ENCODE data around the gene AFF3. TPM values are rescaled to one million over a fixed set of nuclear protein-coding genes. Genes with fewer than 3 reads are reported as not detected.
"Not testable (repeated sequence)": the region's sequence is repeated elsewhere in the genome, so short reads cannot be mapped to it uniquely, and the experiment has no call there.

Gene AFF3
- total and polyA plus RNA-seq, 7 experiments from 2014 or later: 3.0 to 24.1 (median 19.8) TPM

DNA sequence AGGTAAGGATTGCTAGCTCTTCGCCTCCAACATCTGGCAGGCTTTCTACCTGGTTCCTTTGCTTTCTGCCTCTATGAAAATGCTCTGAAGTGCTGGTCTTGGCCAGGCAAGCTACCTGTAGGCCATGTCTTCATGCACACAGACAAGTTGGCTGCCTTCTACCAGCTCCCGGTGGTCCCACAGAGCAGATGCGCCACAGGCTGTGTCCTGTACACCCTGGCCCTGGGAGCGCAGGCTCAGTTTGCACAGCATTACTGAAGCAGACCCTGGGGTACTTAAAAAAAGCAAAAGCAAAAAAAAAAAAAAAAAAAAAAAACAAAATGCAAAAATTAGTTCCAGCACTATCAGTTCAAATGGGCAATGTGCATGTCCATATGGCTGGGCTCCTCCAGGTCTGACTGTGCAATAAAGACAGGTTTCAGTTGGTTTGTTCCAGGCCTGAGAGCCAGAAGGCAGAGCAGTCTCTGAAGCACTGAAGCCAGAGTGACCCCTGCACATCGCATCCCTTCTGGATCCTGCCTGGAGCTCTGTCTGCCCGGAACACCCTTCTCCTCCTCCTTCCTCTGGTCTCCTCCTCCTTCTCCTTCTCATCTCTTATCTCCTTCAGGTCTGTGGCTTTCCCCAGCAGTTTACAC, 364.6 kb downstream of the AFF3 start:
- ATAC-seq (no peak), DNase-seq (no peak)
- Mint-ChIP-seq H3K27ac (no peak overlapping the region), H3K36me3 (peaks cover 0 to 44% (median 38%) of the 10 kb centered on the region in 5 donors), H3K9me3 (peaks cover 8 to 37% (median 16%) of the 10 kb centered on the region in 11 donors), H3K27me3 (peaks cover 0 to 11% (median 0%) of the 10 kb centered on the region in 5 donors), H3K4me3 (no peak overlapping the region), H3K4me1 (peaks cover 0 to 11% (median 0%) of the 10 kb centered on the region in 7 donors)
- intact Hi-C loops (cut with micrococcal nuclease): no loop called here
- Histone ChIP-seq H3K27me3 (ENCODE audit: control insufficient read depth in 2 of 2, insufficient read depth in 2 of 2, low read length in 2 of 2) (no peaks in the 10 kb centered on the region), H3K27ac (ENCODE audit: low read depth, low read length) (no peak overlapping the region), H3K9me3 (ENCODE audit: control insufficient read depth in 2 of 3, low read length in 3 of 3) (peaks cover 0 to 6% (median 0%) of the 10 kb centered on the region in 3 experiments), H3K36me3 (ENCODE audit: control insufficient read depth in 2 of 3, insufficient read depth in 3 of 3, low read length in 3 of 3) (no peaks in the 10 kb centered on the region), H3K4me3 (ENCODE audit: low read length) (no peak overlapping the region), H3K4me1 (ENCODE audit: control insufficient read depth in 2 of 2, insufficient read depth in 2 of 2, low read length in 2 of 2) (no peaks in the 10 kb centered on the region)
- ChIA-PET CTCF (no interaction called here), POLR2A (no interaction called here)

DNA sequence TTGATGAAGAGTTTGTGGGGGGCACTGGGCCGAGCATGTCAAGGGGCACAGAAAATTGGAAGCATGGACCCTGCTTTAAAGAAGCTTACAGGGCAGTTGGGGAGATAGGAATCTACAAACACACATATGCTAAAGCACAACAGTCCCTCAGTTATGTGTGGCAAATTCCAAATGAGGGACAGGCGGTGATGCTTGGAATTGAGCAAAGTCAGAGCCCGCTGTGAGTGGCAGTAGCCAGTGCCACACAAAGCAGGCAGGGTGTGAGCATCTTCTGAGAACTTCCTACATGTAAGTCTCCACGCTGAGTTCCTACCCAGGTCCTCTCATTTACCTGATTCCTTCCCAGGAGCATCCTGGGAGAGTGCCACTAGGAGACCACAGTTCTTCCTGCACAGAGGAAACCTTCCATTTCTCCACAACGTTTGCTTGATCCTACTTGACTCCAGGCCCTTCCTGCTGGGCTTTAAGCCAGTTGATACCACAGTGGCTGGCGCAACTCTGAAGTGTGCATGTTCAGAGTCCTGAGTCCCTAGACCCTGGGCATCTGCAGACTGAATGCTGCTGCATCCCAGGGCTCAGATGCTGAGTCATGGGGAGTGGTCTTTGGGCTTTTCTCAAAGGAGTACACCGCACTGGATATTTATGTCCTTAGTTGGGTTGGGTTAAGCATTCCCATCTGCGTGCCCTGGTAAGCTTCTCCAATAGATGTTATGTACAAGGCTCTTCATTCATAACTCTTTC, 365.3 kb downstream of the AFF3 start:
- peaks cover 0 to 6% (median 0%) of the 10 kb centered on the region in 3 experiments for H3K9me3 ChIP-seq (ENCODE audit: control insufficient read depth in 2 of 3, low read length in 3 of 3)
- Mint-ChIP-seq H3K36me3 (peaks cover 0 to 45% (median 35%) of the 10 kb centered on the region in 5 donors), H3K27me3 (peaks cover 0 to 11% (median 0%) of the 10 kb centered on the region in 5 donors), H3K4me1 (peaks cover 0 to 13% (median 0%) of the 10 kb centered on the region in 7 donors), H3K27ac (no peak overlapping the region), H3K4me3 (no peak overlapping the region), H3K9me3 (peaks cover 8 to 37% (median 16%) of the 10 kb centered on the region in 11 donors)
- CTCF ChIA-PET: no interaction called here
- DNase-seq: no peak
- no peak overlapping the region for H3K27ac ChIP-seq (ENCODE audit: low read depth, low read length)
- intact Hi-C loops (cut with micrococcal nuclease): no loop called here
- no peaks in the 10 kb centered on the region for H3K4me1 ChIP-seq (ENCODE audit: control insufficient read depth in 2 of 2, insufficient read depth in 2 of 2, low read length in 2 of 2)
- H3K4me3 ChIP-seq (ENCODE audit: low read length): no peak overlapping the region
- ATAC-seq: no peak
- no peaks in the 10 kb centered on the region for H3K27me3 ChIP-seq (ENCODE audit: control insufficient read depth in 2 of 2, insufficient read depth in 2 of 2, low read length in 2 of 2)
- POLR2A ChIA-PET: no interaction called here
- H3K36me3 ChIP-seq (ENCODE audit: control insufficient read depth in 2 of 3, insufficient read depth in 3 of 3, low read length in 3 of 3): no peaks in the 10 kb centered on the region

GRCh38 chr2:99776206-99776905, 366.0 kb downstream of the AFF3 start:
- peaks cover 0 to 11% (median 0%) of the 10 kb centered on the region in 5 donors for H3K27me3 Mint-ChIP-seq
- Histone ChIP-seq H3K9me3 (ENCODE audit: control insufficient read depth in 2 of 3, low read length in 3 of 3) (peaks cover 0 to 6% (median 0%) of the 10 kb centered on the region in 3 experiments), H3K27me3 (ENCODE audit: control insufficient read depth in 2 of 2, insufficient read depth in 2 of 2, low read length in 2 of 2) (no peaks in the 10 kb centered on the region), H3K27ac (ENCODE audit: low read depth, low read length) (no peak overlapping the region), H3K36me3 (ENCODE audit: control insufficient read depth in 2 of 3, insufficient read depth in 3 of 3, low read length in 3 of 3) (no peaks in the 10 kb centered on the region), H3K4me1 (ENCODE audit: control insufficient read depth in 2 of 2, insufficient read depth in 2 of 2, low read length in 2 of 2) (no peaks in the 10 kb centered on the region), H3K4me3 (ENCODE audit: low read length) (no peak overlapping the region)
- POLR2A ChIA-PET: no interaction called here
- CTCF ChIA-PET: no interaction called here
- peaks cover 0 to 16% (median 0%) of the 10 kb centered on the region in 7 donors for H3K4me1 Mint-ChIP-seq
- H3K9me3 Mint-ChIP-seq: peaks cover 9 to 37% (median 16%) of the 10 kb centered on the region in 11 donors
- no peak overlapping the region for H3K27ac Mint-ChIP-seq
- peaks cover 0 to 49% (median 40%) of the 10 kb centered on the region in 5 donors for H3K36me3 Mint-ChIP-seq
- no peak overlapping the region for H3K4me3 Mint-ChIP-seq
- intact Hi-C loops (cut with micrococcal nuclease): no loop called here
- ATAC-seq (no peak), DNase-seq (no peak)

DNA sequence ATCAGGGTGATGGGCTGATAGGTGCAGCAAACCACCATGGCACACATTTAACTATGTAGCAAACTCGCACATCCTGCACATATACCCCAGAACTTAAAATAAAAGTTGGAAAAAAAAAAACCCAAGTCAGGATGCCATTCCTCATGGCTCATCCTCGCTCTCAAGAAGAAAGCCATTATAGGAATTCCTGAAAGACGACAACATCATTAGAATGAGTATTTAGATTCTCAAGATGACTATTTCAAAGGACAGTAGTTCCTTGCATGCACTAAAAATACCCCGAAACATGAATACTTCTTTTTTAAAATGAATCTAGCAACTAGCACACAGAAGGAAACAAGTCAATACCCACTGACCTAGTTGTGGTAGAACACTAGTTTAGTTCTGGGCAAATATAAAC, 366.8 kb downstream of the AFF3 start:
- CTCF ChIA-PET: no interaction called here
- Histone ChIP-seq H3K4me3 (ENCODE audit: low read length) (no peak overlapping the region), H3K9me3 (ENCODE audit: control insufficient read depth in 2 of 3, low read length in 3 of 3) (peaks cover 0 to 6% (median 0%) of the 10 kb centered on the region in 3 experiments), H3K27ac (ENCODE audit: low read depth, low read length) (no peak overlapping the region), H3K4me1 (ENCODE audit: control insufficient read depth in 2 of 2, insufficient read depth in 2 of 2, low read length in 2 of 2) (no peaks in the 10 kb centered on the region), H3K36me3 (ENCODE audit: control insufficient read depth in 2 of 3, insufficient read depth in 3 of 3, low read length in 3 of 3) (no peaks in the 10 kb centered on the region), H3K27me3 (ENCODE audit: control insufficient read depth in 2 of 2, insufficient read depth in 2 of 2, low read length in 2 of 2) (no peaks in the 10 kb centered on the region)
- ATAC-seq (no peak), DNase-seq (no peak)
- peaks cover 0 to 16% (median 0%) of the 10 kb centered on the region in 7 donors for H3K4me1 Mint-ChIP-seq
- no peak overlapping the region for H3K27ac Mint-ChIP-seq
- H3K9me3 Mint-ChIP-seq: peaks cover 4 to 35% (median 15%) of the 10 kb centered on the region in 11 donors
- no peak overlapping the region for H3K4me3 Mint-ChIP-seq
- intact Hi-C loops (cut with micrococcal nuclease): no loop called here
- POLR2A ChIA-PET: no interaction called here
- peaks cover 0 to 52% (median 41%) of the 10 kb centered on the region in 5 donors for H3K36me3 Mint-ChIP-seq
- H3K27me3 Mint-ChIP-seq: peaks cover 0 to 11% (median 0%) of the 10 kb centered on the region in 5 donors

- DNase-seq; H3K27ac Mint-ChIP-seq; H3K4me3 ChIP-seq (ENCODE audit: low read length); H3K4me3 Mint-ChIP-seq; POLR2A ChIA-PET; H3K36me3 ChIP-seq (ENCODE audit: control insufficient read depth in 2 of 3, insufficient read depth in 3 of 3, low read length in 3 of 3); H3K27ac ChIP-seq (ENCODE audit: low read depth, low read length); H3K27me3 ChIP-seq (ENCODE audit: control insufficient read depth in 2 of 2, insufficient read depth in 2 of 2, low read length in 2 of 2); intact Hi-C loops (cut with micrococcal nuclease); CTCF ChIA-PET; H3K9me3 ChIP-seq (ENCODE audit: control insufficient read depth in 2 of 3, low read length in 3 of 3); ATAC-seq; H3K4me1 ChIP-seq (ENCODE audit: control insufficient read depth in 2 of 2, insufficient read depth in 2 of 2, low read length in 2 of 2): not testable (repeated sequence)
- Mint-ChIP-seq H3K36me3 (peaks cover 1 to 45% (median 34%) of the 10 kb centered on the region in 5 donors), H3K4me1 (peaks cover 0 to 14% (median 0%) of the 10 kb centered on the region in 7 donors), H3K27me3 (peaks cover 0 to 11% (median 0%) of the 10 kb centered on the region in 5 donors), H3K9me3 (peaks cover 0 to 26% (median 11%) of the 10 kb centered on the region in 11 donors)
Measured at GRCh38 chr2:99773642-99774041, 368.7 kb downstream of the AFF3 start.

- CTCF ChIA-PET: no interaction called here
- peaks cover 0 to 11% (median 0%) of the 10 kb centered on the region in 5 donors for H3K27me3 Mint-ChIP-seq
- ATAC-seq (no peak), DNase-seq (no peak)
- no peaks in the 10 kb centered on the region for H3K36me3 ChIP-seq (ENCODE audit: control insufficient read depth in 2 of 3, insufficient read depth in 3 of 3, low read length in 3 of 3)
- intact Hi-C loops (cut with micrococcal nuclease): no loop called here
- peaks cover 0 to 21% (median 10%) of the 10 kb centered on the region in 11 donors for H3K9me3 Mint-ChIP-seq
- H3K9me3 ChIP-seq (ENCODE audit: control insufficient read depth in 2 of 3, low read length in 3 of 3): no peaks in the 10 kb centered on the region
- no peaks in the 10 kb centered on the region for H3K27me3 ChIP-seq (ENCODE audit: control insufficient read depth in 2 of 2, insufficient read depth in 2 of 2, low read length in 2 of 2)
- no peak overlapping the region for H3K4me3 Mint-ChIP-seq
- no peaks in the 10 kb centered on the region for H3K4me1 ChIP-seq (ENCODE audit: control insufficient read depth in 2 of 2, insufficient read depth in 2 of 2, low read length in 2 of 2)
- peaks cover 0 to 14% (median 0%) of the 10 kb centered on the region in 7 donors for H3K4me1 Mint-ChIP-seq
- H3K27ac ChIP-seq (ENCODE audit: low read depth, low read length): no peak overlapping the region
- H3K4me3 ChIP-seq (ENCODE audit: low read length): no peak overlapping the region
- POLR2A ChIA-PET: no interaction called here
- no peak overlapping the region for H3K27ac Mint-ChIP-seq
- H3K36me3 Mint-ChIP-seq: peaks cover 1 to 38% (median 29%) of the 10 kb centered on the region in 5 donors
Measured at GRCh38 chr2:99772591-99773331, 369.6 kb downstream of the AFF3 start.
